PC-9 (cell line): ENCODE measurements around the gene LYZL6. TPM values are rescaled to one million over a fixed set of nuclear protein-coding genes. Genes with fewer than 3 reads are reported as not detected.

Experiments
- BruUV-seq: library from RNA; stranded (reverse); fragments of 400-500 nt; replicated peaks from 2 replicates; lab custom pipeline; 2021; lab: Mats Ljungman, UMichigan
- CTCF ChIA-PET: fragments of 300-600 bp; sonication (Branson Sonifier 250); formaldehyde crosslinking; loops from one replicate; lab custom pipeline; 2022; ENCODE audit warnings: antibody characterized with exemption; lab: Charles Lee
- POLR2A ChIA-PET: fragments of 300-600 bp; sonication (Branson Sonifier 250); formaldehyde crosslinking; loops from one replicate; lab custom pipeline; 2022; ENCODE audit warnings: antibody characterized with exemption; ENCODE audit not compliant: unreplicated experiment; lab: Charles Lee
- DNase-seq, 2 experiments: peaks; one replicate each; pipeline versions ENCODE4 v3.0.0 to v3.0.0-alpha.2; 2015 to 2022; ENCODE audit warnings: mixed read lengths in 1 of 2
- H2AFZ ChIP-seq: fragments of 200-600 bp; sonication (generic); 2 replicates; pipeline ENCODE4 v1.8.1; 2017; ENCODE audit warnings: antibody characterized with exemption
- H3F3A ChIP-seq: fragments of 200-600 bp; sonication (generic); 2 replicates; pipeline ENCODE4 v1.8.1; 2017; ENCODE audit warnings: antibody characterized with exemption, mild to moderate bottlenecking, low read depth; ENCODE audit not compliant: insufficient read depth
- H3K27ac ChIP-seq: fragments of 200-600 bp; sonication (generic); 2 replicates; pipeline ENCODE4 v1.6.1; 2016; ENCODE audit warnings: mixed run types
- H3K27me3 ChIP-seq: fragments of 200-600 bp; sonication (generic); 2 replicates; pipeline ENCODE4 v1.6.1; 2016; ENCODE audit warnings: low read depth, mixed run types; ENCODE audit not compliant: insufficient read depth
- H3K36me3 ChIP-seq: fragments of 200-600 bp; sonication (generic); 2 replicates; pipeline ENCODE4 v1.6.1; 2016; ENCODE audit warnings: low read depth, mixed run types
- H3K4me1 ChIP-seq: fragments of 200-600 bp; sonication (generic); replicated peaks from 2 replicates; pipeline ENCODE4 v1.6.1; 2016; ENCODE audit warnings: mixed run types; ENCODE audit not compliant: insufficient read depth
- H3K4me2 ChIP-seq: fragments of 200-600 bp; sonication (generic); 2 replicates; pipeline ENCODE4 v1.6.1; 2017; ENCODE audit warnings: mixed run types
- H3K4me3 ChIP-seq: fragments of 200-600 bp; sonication (generic); 2 replicates; pipeline ENCODE4 v1.6.1; 2016; ENCODE audit warnings: mixed run types
- H3K79me2 ChIP-seq: fragments of 200-600 bp; sonication (generic); 2 replicates; pipeline ENCODE4 v1.6.1; 2017; ENCODE audit warnings: low read depth, mixed run types
- H3K9me2 ChIP-seq: fragments of 200-600 bp; sonication (generic); 2 replicates; pipeline ENCODE4 v1.8.1; 2017; ENCODE audit warnings: mild to moderate bottlenecking; ENCODE audit not compliant: insufficient read depth
- H3K9me3 ChIP-seq: fragments of 200-600 bp; sonication (generic); 2 replicates; pipeline ENCODE4 v1.8.1; 2016; ENCODE audit warnings: low read depth; ENCODE audit not compliant: insufficient read depth
- H4K20me1 ChIP-seq: fragments of 200-600 bp; sonication (generic); 2 replicates; pipeline ENCODE4 v1.8.1; 2017; ENCODE audit not compliant: insufficient read depth
- CTCF ChIP-seq: fragments of 200-600 bp; sonication (generic); conservative IDR thresholded peaks from 2 replicates; pipeline ENCODE4 v1.6.1; 2017; ENCODE audit warnings: mixed run types, antibody characterized with exemption, mild to moderate bottlenecking, moderate library complexity
- EZH2 ChIP-seq: fragments of 200-600 bp; sonication (generic); IDR thresholded peaks from 2 replicates; pipeline ENCODE4 v1.8.0; 2017; ENCODE audit warnings: antibody characterized with exemption, low read depth
- intact Hi-C: fragments of 100-400 bp; cut with micrococcal nuclease; formaldehyde crosslinking; loops from one replicate; pipeline ENCODE4 v1.10.0; 2022; ENCODE audit not compliant: unreplicated experiment
- total RNA-seq: library from RNA; stranded (reverse); gene quantifications from 2 replicates; pipeline ENCODE4 v1.2.3, GENCODE V29; 2021

Gene LYZL6
- total RNA-seq, 1 experiment from 2014 or later = not detected

DNA sequence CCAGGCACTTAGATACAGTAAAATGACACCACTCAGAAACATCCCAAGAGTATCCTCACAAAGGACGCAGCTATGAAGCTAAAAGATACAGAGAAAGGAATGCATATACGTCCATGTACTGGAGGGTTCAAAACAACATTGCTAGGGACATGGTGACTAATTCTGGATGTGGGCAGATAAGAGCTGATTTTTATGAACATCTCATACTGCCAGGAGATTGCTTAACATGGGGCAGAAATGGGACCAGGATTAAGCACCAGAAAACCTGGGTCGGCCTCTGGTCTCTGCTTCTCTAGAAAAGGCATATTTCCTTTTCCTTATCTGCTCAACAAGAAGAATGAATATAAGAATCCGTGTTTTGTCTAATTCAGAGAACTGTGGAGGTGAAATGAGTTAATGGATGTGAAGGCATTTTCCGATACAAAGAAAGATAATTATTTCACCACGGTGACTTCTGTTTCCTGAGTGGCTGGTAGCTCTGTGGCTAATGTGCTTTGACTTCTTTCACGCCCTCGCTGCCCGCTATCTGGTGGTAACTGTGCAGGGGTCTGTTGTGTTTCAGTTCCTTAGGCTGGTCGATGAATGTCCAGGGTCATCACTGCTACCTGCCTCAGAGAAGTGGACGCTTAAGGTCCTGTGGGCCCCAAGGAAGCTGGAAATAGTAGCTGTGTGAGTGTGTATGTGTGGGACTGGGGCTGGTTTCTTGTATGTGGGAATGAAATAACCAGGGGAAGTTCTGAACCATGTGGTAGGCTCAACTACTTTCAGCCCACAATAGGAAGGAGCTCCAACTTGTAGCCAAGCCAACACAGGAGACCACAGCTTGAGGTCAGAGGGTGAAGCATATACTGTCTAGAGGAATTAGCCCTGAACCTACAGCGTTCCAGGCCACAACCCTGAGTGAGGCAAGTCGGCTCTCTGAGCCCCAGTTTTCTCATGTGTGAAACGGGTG, 47.6 kb downstream of the LYZL6 start:
- Histone ChIP-seq H3K27ac (no peak overlapping the region), H3K4me2 (no peak overlapping the region), H2AFZ (no peak overlapping the region), H3F3A (no peaks in the 10 kb centered on the region), H3K4me1 (no peaks in the 10 kb centered on the region), H4K20me1 (no peaks in the 10 kb centered on the region), H3K9me2 (no peaks in the 10 kb centered on the region), H3K36me3 (no peaks in the 10 kb centered on the region), H3K27me3 (no peaks in the 10 kb centered on the region), H3K79me2 (no peaks in the 10 kb centered on the region), H3K9me3 (no peaks in the 10 kb centered on the region), H3K4me3 (no peak overlapping the region)
- ChIA-PET CTCF (no interaction called here), POLR2A (no interaction called here)
- intact Hi-C loops = no loop called here
- DNase-seq = no peak
- no TSS peak for BruUV-seq
- no peak for TF ChIP-seq EZH2
- TF ChIP-seq CTCF = no peak

- Histone ChIP-seq H3K9me2 (no peaks in the 10 kb centered on the region), H3F3A (no peaks in the 10 kb centered on the region), H4K20me1 (no peaks in the 10 kb centered on the region), H2AFZ (no peak overlapping the region), H3K9me3 (no peaks in the 10 kb centered on the region), H3K4me3 (no peak overlapping the region), H3K27me3 (no peaks in the 10 kb centered on the region), H3K36me3 (no peaks in the 10 kb centered on the region), H3K79me2 (no peaks in the 10 kb centered on the region), H3K4me1 (no peaks in the 10 kb centered on the region), H3K4me2 (no peak overlapping the region), H3K27ac (no peak overlapping the region)
- TF ChIP-seq CTCF = no peak
- no peak for DNase-seq
- POLR2A ChIA-PET = no interaction called here
- CTCF ChIA-PET = no interaction called here
- intact Hi-C loops = no loop called here
- no TSS peak for BruUV-seq
Observed at GRCh38 chr17:35894206-35894605, 49.3 kb downstream of the LYZL6 start.

DNA sequence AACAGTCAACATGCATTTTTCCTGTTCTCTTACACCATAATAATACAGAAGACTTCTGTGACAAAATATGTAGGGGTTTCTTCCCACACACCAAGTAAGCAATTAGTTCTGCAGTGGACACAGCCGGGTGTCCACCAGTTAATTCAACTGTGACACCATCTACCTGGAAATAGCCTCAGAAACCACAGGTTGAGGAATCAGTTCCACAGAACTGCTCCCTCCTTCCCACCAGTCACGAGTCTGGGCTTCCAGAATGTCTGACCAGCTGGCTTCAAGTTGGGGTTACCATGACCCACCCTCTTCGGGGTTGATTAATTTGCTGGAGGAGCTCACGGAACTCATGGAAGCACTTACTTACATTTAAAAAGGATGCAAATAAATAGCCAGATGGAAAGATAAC, 49.8 kb downstream of the LYZL6 start:
- Histone ChIP-seq H3F3A (no peaks in the 10 kb centered on the region), H3K9me3 (no peaks in the 10 kb centered on the region), H3K4me1 (no peaks in the 10 kb centered on the region), H3K27ac (no peak overlapping the region), H3K36me3 (no peaks in the 10 kb centered on the region), H4K20me1 (no peaks in the 10 kb centered on the region), H3K4me3 (no peak overlapping the region), H3K9me2 (no peaks in the 10 kb centered on the region), H3K27me3 (no peaks in the 10 kb centered on the region), H2AFZ (no peak overlapping the region), H3K4me2 (no peak overlapping the region), H3K79me2 (no peaks in the 10 kb centered on the region)
- intact Hi-C loops = no loop called here
- CTCF ChIA-PET = no interaction called here
- POLR2A ChIA-PET = no interaction called here
- BruUV-seq = no TSS peak
- DNase-seq = no peak
- no peak for TF ChIP-seq EZH2
- no peak for TF ChIP-seq CTCF
